Mucosa of descending colon (tissue), 3 donors: Measurements from ENCODE around the gene OR6K6. TPM values are rescaled to one million over a fixed set of nuclear protein-coding genes. Genes with fewer than 3 reads are reported as not detected.

ENCODE experiments used
- ATAC-seq: fragments of 200-7000 bp; cut with Tn5 transposase; one replicate; pipeline ENCODE4 v1.9.1; 2020; ENCODE audit warnings: mild to moderate bottlenecking, moderate library complexity
- DNase-seq, 3 donors: peaks; one replicate each; pipeline ENCODE4 v3.0.0-alpha.2; 2020
- H3K36me3 ChIP-seq: fragments of 200-600 bp; one replicate; pipeline ENCODE4 v1.8.0; 2021; ENCODE audit warnings: low read depth, mild to moderate bottlenecking
- H3K4me1 ChIP-seq: fragments of 200-600 bp; one replicate; pipeline ENCODE4 v1.8.0; 2021; ENCODE audit warnings: low read depth, mild to moderate bottlenecking
- H3K4me3 ChIP-seq: fragments of 200-600 bp; one replicate; pipeline ENCODE4 v1.8.0; 2021; ENCODE audit warnings: mild to moderate bottlenecking
- H3K9me3 ChIP-seq: fragments of 200-600 bp; one replicate; pipeline ENCODE4 v1.8.0; 2021; ENCODE audit warnings: mild to moderate bottlenecking
- intact Hi-C, 2 donors: fragments of 100-400 bp; cut with DNase I in 1 of 2; cut with micrococcal nuclease in 1 of 2; formaldehyde crosslinking; loops; one replicate each; pipeline versions ENCODE4 v1.11.0 to v1.11.1; 2022; cut with DNase I, micrococcal nuclease
- total RNA-seq, 3 donors: library from RNA; stranded (reverse); fragmentation: NEBNext Ultra II Directional in 2 of 3; extraction: Animal tissue kit (Norgen Biotek cat#: 25700) in 2 of 3; gene quantifications; one replicate each; pipeline versions ENCODE4 v1.2.1 to v1.2.4, GENCODE V29; 2021 to 2023
- TF ChIP-seq, protein P1 (sequence below): fragments of 200-600 bp; IDR thresholded peaks from one replicate; pipeline ENCODE4 v1.8.0; 2022; ENCODE audit warnings: antibody characterized with exemption, mild to moderate bottlenecking
- donor health status: DM: no; HTN: no; CAD: no; lungs with moderate emphysema.
- donor health status: DM: no; HTN: no; CAD: no.
- donor health status: DM: no; HTN: yes; CAD: no.

OR6K6 gene
- total RNA-seq, 3 donors from 2014 or later: not detected

DNA sequence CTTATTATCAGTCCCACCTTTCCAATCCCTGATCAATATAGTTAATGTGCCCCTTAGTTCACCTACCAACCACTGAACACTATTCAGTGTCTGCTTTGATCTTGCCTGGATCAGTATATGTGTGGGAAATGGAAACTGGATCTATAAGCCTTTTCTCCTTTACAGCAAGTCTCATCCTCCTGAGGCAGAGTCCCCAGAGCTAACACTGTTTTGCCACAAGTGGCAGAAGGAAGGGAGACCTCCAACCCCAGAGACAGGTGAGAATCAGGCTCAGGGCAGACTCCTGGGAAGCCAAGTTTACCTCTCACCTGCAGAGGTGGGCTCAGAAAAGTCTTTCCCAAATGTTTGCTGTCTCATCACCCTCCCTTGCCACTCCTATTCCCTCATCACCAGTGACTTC, 26.6 kb downstream of the OR6K6 start, which contains the start of gene OR6N2:
OR6N2 (minus strand) TSS at position 101 of the 400 bp plus-strand sequence. CDS start 3,569 bp downstream, outside the sequence.
- TF ChIP-seq, protein P1, sequence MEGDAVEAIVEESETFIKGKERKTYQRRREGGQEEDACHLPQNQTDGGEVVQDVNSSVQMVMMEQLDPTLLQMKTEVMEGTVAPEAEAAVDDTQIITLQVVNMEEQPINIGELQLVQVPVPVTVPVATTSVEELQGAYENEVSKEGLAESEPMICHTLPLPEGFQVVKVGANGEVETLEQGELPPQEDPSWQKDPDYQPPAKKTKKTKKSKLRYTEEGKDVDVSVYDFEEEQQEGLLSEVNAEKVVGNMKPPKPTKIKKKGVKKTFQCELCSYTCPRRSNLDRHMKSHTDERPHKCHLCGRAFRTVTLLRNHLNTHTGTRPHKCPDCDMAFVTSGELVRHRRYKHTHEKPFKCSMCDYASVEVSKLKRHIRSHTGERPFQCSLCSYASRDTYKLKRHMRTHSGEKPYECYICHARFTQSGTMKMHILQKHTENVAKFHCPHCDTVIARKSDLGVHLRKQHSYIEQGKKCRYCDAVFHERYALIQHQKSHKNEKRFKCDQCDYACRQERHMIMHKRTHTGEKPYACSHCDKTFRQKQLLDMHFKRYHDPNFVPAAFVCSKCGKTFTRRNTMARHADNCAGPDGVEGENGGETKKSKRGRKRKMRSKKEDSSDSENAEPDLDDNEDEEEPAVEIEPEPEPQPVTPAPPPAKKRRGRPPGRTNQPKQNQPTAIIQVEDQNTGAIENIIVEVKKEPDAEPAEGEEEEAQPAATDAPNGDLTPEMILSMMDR: no peak
- ATAC-seq (no peak), DNase-seq (no peak)
- Histone ChIP-seq H3K4me3 (no peak within 1 kb of the TSS), H3K9me3 (no peaks in the 10 kb centered on the region), H3K36me3 (no peaks in the 10 kb centered on the region), H3K4me1 (no peaks in the 10 kb centered on the region)
- intact Hi-C loops: no loop called here

DNA sequence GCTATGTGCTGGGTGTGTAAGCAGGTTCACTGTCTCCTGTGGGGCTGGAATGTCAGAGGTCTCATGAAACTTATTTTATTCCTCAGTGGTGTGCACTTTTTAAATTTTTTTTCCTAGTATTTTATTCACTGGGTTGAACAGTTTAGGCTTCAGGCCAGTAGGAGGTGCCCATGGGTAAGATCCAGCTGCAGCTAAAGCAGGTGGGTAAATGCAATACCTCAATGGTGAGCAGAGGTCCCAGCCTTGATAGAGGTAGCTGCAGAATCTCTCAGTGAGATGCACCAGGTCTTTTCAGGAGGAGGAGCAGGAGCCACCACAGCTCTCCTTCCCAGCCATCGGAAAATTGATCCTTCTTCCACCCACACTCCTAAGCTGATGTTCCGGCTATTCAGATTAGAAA, 39.1 kb downstream of the OR6K6 start:
- TF ChIP-seq, protein P1: no peak

DNA sequence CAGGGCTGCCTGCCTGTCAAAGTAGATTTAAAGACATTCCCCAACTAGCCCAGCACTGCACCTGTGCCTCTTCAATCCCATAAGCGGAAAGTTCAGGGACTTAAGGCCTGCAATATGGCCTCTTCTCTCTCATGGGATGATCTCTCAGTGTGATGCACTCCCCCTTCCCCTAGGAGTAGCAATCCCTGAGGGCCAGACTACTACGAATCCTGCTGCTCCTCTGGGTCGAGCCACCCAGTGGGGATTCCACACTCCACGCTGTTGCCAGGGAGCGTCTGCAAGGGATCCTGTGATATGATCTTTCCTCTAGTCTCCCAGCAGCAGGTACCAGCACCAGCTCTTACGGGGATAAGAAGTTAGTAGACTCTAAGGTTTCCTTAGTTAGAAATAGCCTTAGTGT, 39.7 kb downstream of the OR6K6 start:
- Histone ChIP-seq H3K4me3 (no peak overlapping the region), H3K36me3 (no peaks in the 10 kb centered on the region), H3K4me1 (no peaks in the 10 kb centered on the region), H3K9me3 (no peaks in the 10 kb centered on the region)
- TF ChIP-seq, protein P1: no peak
- intact Hi-C loops: no loop called here
- DNase-seq: no peak
- ATAC-seq: no peak

More for the DNA sequence above, 39.1 kb downstream of the OR6K6 start:
- ATAC-seq (no peak), DNase-seq (no peak)
- intact Hi-C loops: no loop called here
- Histone ChIP-seq H3K4me1 (no peaks in the 10 kb centered on the region), H3K9me3 (no peaks in the 10 kb centered on the region), H3K36me3 (no peaks in the 10 kb centered on the region), H3K4me3 (no peak overlapping the region)

DNA sequence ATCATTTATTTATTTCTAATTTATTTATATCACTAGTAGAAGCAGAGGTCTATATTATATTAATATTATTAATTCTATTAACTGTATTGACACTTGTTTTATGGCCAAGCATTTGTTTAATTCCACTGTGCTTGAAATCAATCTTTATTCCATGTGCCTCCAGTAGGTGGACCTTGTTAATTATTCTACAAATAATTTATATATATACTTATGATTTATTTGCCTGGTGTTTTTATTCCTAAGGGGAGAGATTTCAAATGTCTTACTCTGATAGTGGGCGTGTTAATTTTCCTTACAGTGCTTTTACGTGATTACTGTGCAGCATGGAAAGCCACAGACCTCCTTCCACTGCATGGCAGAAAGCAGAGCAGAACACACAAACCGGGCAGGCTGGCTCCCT, 44.0 kb downstream of the OR6K6 start:
- ATAC-seq (no peak), DNase-seq (no peak)
- TF ChIP-seq, protein P1: no peak
- no peak overlapping the region for H3K4me3 ChIP-seq
- H3K36me3 ChIP-seq: no peaks in the 10 kb centered on the region
- intact Hi-C loops: no loop called here
- no peaks in the 10 kb centered on the region for H3K4me1 ChIP-seq
- H3K9me3 ChIP-seq: no peaks in the 10 kb centered on the region

DNA sequence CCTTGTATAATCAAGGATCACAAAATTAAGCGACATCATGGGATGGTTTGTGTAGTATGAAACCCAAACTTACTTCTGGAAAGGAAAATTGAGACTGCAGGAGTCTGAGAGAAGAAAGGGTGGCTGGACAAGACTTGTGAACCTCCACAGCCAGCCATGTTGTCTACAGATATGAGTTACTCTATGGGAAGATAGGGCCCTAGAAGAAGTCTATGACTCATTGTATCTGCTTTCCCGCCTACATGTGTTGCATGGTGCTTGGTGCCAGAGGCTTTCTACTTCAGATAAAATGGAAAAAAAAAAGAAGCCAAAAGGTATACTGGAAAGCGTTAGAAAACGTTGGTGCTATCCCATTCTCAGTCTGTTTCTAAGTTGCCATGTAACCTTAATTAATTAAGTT, 45.2 kb downstream of the OR6K6 start:
- no peaks in the 10 kb centered on the region for H3K9me3 ChIP-seq
- TF ChIP-seq, protein P1: no peak
- ATAC-seq (no peak), DNase-seq (no peak)
- no peaks in the 10 kb centered on the region for H3K4me1 ChIP-seq
- H3K36me3 ChIP-seq: no peaks in the 10 kb centered on the region
- H3K4me3 ChIP-seq: no peak overlapping the region
- intact Hi-C loops: no loop called here

DNA sequence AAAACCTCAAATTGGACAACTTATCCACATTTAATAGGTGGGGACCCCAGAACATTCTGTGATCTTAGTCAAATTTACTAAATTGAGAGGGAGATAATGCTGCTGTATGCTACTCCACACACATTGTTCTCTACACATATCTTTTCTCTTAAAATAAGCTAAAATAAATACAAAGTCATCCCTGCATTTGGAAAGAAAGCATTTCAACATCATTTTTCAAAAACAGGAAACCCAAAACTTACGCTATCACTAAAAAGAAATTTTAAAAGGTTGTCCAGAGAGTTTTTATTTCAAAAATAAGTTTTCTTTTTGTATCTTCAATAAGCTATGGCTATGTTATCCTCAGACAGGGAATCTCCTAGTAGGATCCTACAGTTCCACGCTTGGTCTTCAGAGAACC, 46.0 kb downstream of the OR6K6 start:
- no peaks in the 10 kb centered on the region for H3K36me3 ChIP-seq
- ATAC-seq (no peak), DNase-seq (no peak)
- TF ChIP-seq, protein P1: no peak
- intact Hi-C loops: no loop called here
- no peaks in the 10 kb centered on the region for H3K4me1 ChIP-seq
- H3K4me3 ChIP-seq: no peak overlapping the region
- no peaks in the 10 kb centered on the region for H3K9me3 ChIP-seq
